NCI-H2227 (cell line): Measurements from ENCODE around the gene FBXO38.

Experiments
- DNase-seq: peaks from one replicate; lab custom pipeline; 2025; ENCODE audit not compliant: unreplicated experiment; lab: John Stamatoyannopoulos, UW

Gene FBXO38

DNA sequence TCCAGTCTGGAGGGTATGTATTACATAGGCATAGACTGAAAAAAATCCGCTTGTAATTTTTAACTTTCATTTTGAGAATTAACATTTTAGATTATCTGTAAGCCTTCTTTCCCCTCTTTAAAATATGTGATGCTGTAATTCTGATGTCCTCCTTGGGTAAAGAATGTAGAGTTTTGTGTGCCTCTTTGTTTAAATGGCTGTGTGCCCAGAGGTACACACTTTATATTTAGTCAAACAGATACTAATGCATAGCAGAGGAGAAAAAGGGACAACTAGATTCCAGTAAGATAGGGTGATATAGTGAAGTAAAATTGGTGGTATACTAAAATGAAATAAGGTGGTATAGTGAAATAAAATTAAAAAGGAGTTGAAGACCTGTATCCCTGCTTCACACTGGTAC is 1.3 kb downstream of the FBXO38 start:
- DNase-seq: no peak

DNA sequence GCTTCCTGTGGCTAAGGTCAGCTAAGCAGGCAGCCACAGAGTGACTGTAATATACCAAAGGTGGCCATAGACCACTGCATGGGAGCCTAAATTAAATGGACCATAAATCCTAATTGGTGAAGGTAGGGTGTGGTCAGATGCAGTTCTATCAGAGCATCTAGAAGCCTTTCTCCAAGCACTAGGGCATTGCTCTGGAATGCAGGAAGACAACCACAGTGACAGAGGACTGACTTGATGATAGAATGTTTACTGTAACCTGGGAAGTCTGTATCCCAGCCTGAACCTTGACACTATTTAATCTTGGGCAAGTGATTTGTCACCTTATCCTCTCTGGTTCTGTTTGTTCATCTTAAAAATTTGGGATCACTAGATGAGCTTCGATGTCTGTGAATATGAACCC is 2.3 kb downstream of the FBXO38 start:
- no peak for DNase-seq

DNA sequence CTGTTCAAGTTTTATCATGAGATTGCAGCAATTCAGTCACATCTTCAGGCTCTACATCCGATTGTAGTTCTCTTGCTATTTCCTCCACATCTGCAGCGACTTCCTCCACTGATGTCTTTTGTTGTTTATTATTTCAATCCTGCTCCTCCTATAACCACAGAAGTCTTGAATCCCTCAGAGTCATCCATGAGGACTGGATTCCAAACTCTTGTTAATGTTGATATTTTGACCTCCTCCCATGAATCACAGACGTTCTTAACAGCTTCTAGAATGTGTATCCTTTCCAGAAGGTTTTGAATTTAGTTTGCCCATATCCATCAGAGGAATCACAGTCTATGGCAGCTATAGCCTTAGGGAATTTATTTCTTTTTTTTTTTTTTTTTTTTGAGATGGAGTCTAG is 3.6 kb downstream of the FBXO38 start:
- DNase-seq: no peak

DNA sequence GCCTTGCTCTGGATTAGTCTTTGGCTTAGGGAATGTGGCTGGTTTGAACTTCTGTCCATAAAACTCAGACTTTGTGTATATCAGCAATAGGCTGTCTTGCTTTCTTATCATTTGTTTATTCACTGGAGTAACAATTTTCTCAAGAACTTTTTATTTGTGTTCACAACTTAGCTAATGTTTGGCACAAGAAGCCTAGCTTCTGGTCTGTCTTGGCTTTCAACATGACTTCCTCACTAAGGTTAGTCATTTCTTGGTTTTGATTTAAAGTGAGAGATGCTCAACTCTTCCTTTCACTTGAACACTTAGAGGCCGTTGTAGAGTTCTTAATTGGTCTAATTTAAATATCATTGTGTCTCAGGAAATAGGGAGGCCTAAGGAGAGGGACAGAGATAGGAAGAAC is 4.9 kb downstream of the FBXO38 start:
- DNase-seq: no peak

DNA sequence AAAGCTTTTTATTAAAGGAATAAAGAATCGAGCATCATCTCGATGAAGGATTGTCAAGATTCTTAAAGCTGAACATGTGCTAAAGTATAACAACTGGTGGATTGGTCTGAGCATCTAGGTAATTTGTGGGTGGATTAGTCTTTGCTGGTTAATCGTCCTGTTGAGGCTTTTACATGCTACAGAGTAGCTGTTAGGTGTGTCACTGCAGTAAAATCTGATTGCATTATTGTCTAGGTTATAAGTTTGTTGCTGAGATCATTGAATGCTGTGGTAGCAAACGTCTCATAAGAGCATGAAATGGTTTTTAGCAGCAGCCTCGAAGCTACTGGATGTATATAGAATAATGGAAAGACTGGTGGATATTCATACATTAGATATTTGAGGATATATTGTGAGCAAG is 7.2 kb downstream of the FBXO38 start:
- DNase-seq: no peak

DNA sequence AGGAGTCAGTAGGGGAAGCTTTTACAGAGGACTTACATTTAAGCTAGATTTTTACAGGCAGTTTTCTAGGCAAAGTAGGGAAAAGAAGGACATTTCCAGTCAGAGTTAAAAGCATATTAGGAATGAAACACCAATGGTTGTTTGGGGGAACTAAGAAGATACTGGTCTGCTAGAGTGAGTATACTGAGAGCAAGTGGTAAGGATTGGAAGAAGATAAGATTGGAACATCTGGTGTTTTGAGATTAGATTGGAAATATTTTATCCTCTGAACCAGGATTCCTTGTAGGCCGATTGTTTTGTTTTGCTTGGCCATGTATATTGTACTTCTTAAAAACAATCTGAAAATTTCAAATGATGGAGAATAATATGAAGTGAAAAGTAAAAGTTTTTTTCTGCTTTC is 7.7 kb downstream of the FBXO38 start:
- DNase-seq: no peak

DNA sequence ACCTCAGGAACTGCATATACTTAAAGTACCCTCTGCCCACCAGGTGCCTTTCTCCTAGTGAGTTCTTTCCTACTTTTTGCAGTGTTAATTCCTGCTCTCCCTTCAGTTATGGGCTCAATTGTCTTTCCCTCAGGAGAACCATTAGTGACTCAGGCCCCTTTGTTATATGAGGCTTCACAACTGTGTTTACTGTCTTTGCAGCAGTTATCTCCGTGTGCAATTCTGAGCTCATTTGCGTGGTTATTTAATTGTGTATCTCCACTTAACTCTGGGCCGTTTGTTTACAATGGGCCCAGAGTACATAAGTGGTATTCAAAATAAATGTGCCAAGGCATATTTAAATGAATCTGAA is 9.6 kb downstream of the FBXO38 start:
- no peak for DNase-seq

DNA sequence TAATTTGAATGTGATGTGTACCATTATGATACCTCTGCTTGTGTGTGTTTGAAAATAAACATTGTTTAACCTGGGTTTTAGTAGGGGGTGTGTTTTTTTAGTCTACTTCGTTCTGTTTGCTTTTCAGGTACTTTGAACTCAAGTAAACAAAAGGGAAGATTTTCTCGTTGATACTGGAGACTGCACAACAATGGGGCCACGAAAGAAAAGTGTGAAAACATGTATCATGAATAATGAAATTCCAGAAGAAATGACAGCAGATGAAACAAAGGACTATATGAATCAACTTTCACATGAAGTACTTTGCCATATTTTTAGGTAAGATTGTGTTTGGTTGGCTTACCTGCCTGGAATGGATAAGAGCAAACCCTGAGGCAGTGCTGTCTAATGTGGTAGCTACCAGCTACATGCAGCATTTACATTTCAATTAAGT is 10.8 kb downstream of the FBXO38 start:
- DNase-seq: no peak

DNA sequence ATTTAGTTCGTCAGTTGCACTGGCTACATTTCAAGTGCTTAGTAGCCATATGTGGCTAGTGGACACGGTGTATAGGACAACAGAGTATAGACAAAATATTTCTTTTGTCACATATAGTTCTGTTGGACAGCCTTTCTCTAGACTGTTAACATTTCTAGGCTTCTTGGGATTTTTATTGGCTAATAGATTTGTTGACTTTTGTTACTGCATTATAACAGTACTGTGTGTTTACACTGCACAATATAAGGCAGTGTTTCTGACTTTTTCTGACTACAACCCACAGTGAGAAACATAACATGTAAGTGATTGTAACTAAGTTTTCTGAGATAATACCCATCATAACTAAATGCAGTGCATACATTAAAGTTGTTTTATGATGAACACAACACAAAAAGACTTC is 11.3 kb downstream of the FBXO38 start:
- DNase-seq: no peak

DNA sequence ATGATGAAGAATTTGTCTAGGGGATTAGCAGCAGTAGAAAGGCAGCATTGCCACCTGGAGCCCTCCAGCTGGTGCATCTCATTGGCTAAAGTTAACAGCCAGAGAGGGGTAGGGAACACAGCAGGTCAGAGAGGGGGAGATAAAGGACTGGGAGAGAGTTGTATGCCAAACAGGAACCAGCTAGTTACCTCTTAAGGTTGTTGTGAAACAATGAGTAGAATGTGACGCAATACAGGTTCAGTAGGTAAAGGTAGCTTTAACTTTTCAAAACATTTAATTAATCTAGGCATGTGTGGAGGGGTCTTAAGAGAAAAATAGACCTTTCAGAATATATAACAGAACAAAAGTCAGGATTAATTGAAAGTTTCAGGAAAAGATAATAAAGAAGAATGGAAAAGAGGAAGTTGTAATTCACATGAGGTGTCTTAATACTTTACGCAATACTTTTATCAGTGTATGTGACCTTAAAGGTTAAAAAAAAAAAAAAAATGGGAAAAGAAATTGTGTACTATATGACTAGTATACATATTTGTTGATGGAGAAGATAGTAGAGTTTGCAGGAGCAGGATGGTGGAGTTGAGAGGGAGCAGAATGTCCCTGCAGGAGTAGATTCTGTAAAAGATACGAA is 14.3 kb downstream of the FBXO38 start:
- no peak for DNase-seq

DNA sequence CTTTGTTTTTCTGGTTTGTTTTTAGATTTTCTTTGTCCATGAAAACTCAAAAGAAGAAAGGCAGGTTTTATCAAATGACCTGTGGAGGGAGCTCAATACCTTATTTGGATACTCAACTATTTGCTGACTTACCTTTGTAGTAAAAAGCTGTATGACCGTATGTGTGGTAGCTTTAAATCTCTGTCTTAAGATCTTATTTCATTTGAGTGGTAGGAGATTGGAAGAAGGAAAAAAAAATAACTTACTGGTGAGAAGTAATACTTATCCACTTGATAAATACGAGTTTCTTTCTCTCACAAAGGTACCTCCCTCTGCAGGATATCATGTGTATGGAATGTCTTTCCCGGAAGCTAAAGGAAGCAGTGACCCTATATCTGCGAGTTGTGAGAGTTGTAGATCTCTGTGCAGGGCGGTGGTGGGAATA is 15.0 kb downstream of the FBXO38 start:
- no peak for DNase-seq

DNA sequence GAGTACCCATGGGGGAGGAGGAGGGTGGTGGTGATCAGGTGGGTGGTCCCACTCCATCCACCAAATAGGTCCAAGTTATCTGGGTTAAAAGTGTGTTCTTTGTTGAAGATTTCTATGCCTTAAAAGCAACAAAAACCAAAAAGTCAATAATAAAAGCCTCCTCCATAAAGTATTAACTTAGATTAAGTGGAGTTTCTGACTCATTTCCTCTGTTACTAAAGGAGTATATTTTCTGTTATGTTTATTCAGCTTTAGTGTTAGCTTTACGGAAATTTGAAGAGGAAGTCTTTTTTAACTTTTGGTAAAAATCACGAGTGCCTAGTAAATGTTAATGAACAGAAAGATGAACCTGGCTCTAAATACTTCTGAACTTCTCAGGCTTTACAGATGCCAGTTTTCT is 17.8 kb downstream of the FBXO38 start:
- no peak for DNase-seq

DNA sequence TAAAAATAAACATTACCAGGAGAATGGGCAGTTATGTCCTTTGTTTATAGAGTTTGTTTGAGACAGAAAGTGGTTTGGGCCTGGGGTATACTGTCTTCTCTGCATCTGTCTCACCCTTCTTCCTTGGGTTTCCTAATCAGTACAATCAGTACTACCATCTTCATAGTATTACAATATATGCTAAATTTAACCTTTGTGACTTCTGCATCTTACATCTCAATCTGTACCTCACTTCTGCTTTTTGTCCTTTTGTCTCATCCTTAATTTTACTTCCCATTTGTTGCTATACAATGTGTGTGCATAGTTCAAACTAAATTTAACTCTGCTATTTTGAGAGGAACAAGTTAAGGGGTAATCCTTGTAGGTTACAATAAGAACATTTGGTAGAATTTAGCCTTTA is 19.6 kb downstream of the FBXO38 start:
- DNase-seq: no peak

DNA sequence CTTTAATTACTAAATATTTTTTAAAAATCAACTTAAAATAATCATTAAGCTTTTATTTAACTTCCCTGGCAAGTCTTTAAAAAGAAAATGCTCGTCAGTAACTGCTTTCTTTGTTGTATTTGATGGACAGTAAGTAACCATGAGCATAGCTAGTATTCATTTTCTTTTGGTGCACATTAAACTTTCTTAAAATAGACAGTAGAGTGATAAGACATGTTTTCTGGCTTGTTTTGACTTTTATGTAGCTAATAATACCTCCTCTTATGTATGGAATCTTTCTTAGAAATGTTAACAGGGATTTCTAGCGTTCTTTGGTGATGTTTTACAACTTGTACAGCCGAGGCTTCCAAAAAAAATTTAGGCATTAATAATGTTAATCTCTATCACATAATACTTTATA is 22.6 kb downstream of the FBXO38 start:
- DNase-seq: no peak

DNA sequence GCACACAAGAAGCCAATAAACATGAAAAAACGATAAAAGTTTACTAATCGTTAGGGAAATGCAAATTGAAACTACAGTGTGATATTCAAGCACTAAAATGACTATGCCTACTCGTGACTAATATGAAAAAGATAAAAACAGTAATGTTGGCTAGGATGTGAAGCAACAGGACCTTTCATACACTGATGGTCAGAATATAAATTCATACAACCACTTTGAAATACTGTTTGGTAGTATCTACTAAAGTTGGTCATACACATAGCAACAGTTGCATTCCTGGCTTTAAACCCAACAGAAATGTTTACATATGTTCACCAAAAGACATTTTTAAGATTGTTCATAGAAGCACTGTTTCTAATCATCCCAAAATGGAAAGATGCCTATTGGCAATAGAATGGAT is 24.3 kb downstream of the FBXO38 start:
- DNase-seq: no peak

DNA sequence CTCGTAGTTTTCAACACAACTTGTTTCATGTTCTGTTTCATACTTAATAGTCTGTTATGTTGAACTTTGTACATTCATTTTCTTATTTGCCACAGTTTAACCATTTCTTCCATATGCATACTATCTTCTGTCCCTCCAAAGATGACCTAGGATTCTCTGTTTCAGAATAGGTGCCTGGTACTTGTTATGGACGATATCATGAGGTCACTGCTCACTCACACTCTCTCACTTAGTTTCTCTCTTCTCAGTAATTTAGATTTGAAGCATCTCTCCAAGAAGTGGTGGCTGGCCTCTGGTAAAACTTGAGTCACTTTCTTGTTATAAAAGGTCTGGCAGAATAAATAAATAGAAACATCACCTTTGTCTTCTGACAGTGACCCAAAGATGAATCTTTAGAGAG is 28.4 kb downstream of the FBXO38 start:
- no peak for DNase-seq

DNA sequence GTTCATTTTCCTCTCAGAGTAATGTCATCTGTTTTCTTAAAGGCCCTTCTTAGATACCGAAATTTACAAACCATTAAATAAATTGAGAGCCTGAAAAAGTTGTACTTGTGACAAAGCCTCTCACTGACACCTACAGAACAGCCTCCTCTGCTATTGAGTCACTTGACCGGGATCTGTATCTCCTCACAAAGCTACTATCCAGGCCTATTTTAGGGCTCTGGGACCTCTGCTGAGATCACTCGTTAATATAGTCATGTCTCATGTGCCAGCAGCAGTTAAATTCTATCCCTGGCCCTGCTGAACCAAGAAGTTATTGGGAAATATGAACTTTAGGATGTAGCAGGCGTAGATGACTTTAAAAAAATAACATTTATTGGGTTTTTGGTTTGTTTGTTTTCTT is 31.1 kb downstream of the FBXO38 start:
- DNase-seq: no peak

DNA sequence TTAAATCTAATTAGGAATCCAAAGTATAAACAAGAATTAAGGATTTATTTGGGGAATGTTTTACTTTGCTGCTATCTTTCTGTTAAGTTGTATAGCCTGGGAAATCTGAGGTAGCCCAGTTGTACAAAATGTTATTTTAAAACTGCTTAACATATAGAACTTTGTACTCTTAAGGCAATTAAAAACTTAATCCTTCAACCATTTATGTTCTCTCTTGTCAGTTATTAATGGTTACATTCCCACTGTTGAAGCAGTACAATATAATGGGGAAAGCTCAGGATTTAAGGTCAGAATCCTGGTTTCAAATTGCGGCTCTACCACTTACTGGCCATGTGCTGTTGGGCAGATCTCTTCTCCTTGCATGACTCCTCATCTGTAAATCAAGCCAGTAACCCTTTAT is 32.7 kb downstream of the FBXO38 start:
- no peak for DNase-seq

DNA sequence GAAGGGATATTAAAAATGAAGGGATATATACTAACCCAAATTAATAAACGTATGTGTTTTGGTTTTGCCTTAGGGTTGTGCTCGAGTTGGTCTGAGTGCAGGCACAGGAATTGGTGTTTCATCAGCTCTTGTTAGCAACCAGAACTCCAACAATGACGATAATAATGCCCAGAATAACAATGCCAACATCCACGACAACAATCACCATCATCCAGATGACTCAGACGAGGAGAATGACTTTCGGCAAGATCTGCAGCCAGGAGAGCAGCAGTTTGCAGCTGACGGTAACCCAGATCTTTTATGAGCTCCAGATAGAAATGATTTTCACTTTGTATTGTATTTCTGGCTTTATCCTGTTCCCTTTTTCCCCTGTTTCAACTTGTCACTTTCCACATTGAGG is 33.2 kb downstream of the FBXO38 start:
- no peak for DNase-seq

DNA sequence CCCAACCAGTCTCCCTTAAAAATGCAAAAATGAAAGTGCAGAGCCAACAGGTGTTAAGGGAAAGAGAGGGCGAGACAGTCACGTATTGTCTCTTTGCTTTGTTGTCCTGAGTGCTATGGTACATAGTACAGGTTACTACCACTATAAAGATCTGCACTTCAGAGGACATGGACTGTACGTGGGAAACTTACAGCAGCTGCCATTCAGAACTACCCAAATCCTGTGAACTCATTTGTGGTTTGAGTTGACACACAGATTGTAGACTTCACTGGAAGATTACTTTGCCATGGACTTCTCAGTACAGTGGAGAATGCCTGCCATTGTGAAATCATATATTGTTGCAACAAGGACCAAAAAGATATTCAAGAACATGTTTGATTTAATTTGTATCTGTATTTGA is 34.8 kb downstream of the FBXO38 start:
- DNase-seq: no peak

DNA sequence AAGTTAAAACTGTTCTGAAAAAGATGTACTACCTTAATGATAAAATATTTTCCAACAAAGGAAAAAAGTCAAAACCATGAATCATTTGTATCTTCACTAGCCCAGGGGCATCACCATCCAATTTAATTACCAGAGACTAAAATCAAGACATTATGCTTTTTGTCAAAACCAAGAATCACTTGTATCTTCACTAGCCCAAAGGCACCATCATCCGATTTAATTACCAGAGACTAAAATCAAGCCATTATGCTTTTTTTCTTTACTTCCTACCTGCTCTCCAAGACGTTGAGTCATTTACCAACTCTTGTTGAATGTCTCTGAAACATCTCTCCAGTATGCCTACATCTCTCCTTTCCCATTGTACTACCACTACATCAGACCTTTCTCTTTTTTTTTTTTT is 37.9 kb downstream of the FBXO38 start:
- no peak for DNase-seq

DNA sequence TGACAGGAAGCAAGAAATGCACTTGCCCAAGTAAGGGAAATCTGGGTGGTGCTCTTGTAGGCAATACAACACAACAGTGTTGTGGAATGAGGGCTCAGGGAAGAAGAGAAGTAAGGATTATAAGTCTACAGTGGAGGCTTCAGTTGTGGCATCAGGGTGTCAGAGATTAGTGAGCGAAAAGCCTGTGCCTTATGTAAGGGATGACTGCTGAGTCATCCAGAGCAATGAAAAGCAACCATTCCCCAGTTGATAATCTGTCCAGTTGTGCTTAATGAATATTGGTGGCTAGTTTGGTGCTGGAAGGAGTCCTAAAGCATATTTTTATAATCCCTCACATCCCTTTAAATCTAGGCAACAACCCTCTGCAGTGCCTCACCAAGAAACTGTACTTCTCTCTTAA is 42.0 kb downstream of the FBXO38 start:
- DNase-seq: no peak

DNA sequence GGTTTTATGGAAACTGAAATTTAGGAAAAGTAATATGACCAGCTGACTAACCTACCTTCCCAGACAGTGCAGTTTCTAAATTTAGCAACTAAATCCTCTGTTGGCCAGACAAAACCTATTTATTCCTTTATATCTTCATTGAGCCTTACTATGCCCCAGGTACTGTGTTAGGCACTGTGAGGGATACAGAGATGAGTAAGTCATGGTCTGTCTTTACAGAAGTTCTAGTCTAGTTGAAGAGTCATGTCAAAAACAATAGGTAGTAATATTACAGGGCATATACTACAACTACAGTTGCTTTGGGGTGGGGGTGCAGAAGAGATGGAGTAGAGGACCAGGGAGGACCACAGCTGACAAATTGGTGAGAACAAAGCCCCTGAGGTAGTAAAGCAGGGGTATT is 42.8 kb downstream of the FBXO38 start:
- DNase-seq: no peak
